GM12878 (cell line): Measurements from ENCODE around the gene EHD1. TPM values are rescaled to one million over a fixed set of nuclear protein-coding genes. Genes with fewer than 3 reads are reported as not detected.

Experiments used
- ATAC-seq: fragments of 200-7000 bp; cut with Tn5 transposase; 3 replicates; pipeline ENCODE4 v1.9.1; 2020; ENCODE audit warnings: mild to moderate bottlenecking, moderate library complexity
- BruUV-seq: library from RNA; stranded (reverse); fragments of 400-500 nt; replicated peaks from 2 replicates; lab custom pipeline; 2021; lab: Mats Ljungman, UMichigan
- CTCF ChIA-PET: fragments of 300-600 bp; sonication (Branson Sonifier 250); formaldehyde crosslinking; extraction: SDS; loops from one replicate; lab custom pipeline; 2021; ENCODE audit warnings: inconsistent platforms; lab: Yijun Ruan, JAX
- POLR2A ChIA-PET: fragments of 350-600 bp; formaldehyde crosslinking; extraction: SDS; loops from one replicate; lab custom pipeline; 2021; ENCODE audit warnings: inconsistent platforms; lab: Charles Lee
- RAD21 ChIA-PET: fragments of 300-600 bp; sonication (Branson Sonifier 250); formaldehyde crosslinking; loops from one replicate; lab custom pipeline; 2023; ENCODE audit warnings: antibody characterized with exemption; ENCODE audit not compliant: unreplicated experiment; lab: Charles Lee
- SMC1A ChIA-PET: fragments of 300-600 bp; sonication (Branson Sonifier 250); formaldehyde crosslinking; loops from one replicate; lab custom pipeline; 2023; ENCODE audit not compliant: unreplicated experiment, uncharacterized antibody; lab: Charles Lee
- DNase-seq: peaks from one replicate; pipeline ENCODE4 v3.0.0-alpha.2; 2011; ENCODE audit warnings: low read depth, low spot score
- FAIRE-seq: peaks from 3 replicates; lab custom pipeline; 2011; peaks lifted over from hg19 to GRCh38; lab: Jason Lieb, UNC
- H2AFZ ChIP-seq: 2 replicates; pipeline ENCODE4 v1.6.0; 2011; ENCODE audit warnings: low read depth, low read length, control low read depth; ENCODE audit not compliant: control insufficient read depth
- H3K27ac ChIP-seq: 2 replicates; pipeline ENCODE4 v1.5.1; 2011; ENCODE audit warnings: control low read depth; ENCODE audit not compliant: control insufficient read depth, insufficient read depth
- H3K27me3 ChIP-seq, 2 experiments: replicated peaks in 1 of 2; 2 replicates each; pipeline versions ENCODE4 v1.6.0 to v1.6.1; 2011; ENCODE audit warnings: low read length in 1 of 2; ENCODE audit not compliant: control insufficient read depth in 2 of 2, insufficient read depth in 2 of 2
- H3K36me3 ChIP-seq, 2 experiments: 2 replicates each; pipeline ENCODE4 v1.5.1; 2011; ENCODE audit warnings: low read length in 1 of 2; ENCODE audit not compliant: control insufficient read depth in 2 of 2, insufficient read depth in 2 of 2
- H3K4me1 ChIP-seq: 2 replicates; pipeline ENCODE4 v1.6.1; 2011; ENCODE audit warnings: mild to moderate bottlenecking, low read length, moderate library complexity, mixed read lengths; ENCODE audit not compliant: control insufficient read depth, insufficient read depth
- H3K4me2 ChIP-seq: 2 replicates; pipeline ENCODE4 v1.6.0; 2011; ENCODE audit warnings: control low read depth; ENCODE audit not compliant: control insufficient read depth, insufficient read depth
- H3K4me3 ChIP-seq: fragments of 200-600 bp; sonication (generic); 2 replicates; pipeline ENCODE4 v1.5.1; 2016
- H3K79me2 ChIP-seq: 2 replicates; pipeline ENCODE4 v1.6.0; 2011; ENCODE audit warnings: low read length; ENCODE audit not compliant: control insufficient read depth, insufficient read depth
- H3K9ac ChIP-seq: 2 replicates; pipeline ENCODE4 v1.8.0; 2011; ENCODE audit warnings: low read length, control low read depth, mixed read lengths; ENCODE audit not compliant: control insufficient read depth, insufficient read depth
- H3K9me3 ChIP-seq: replicated peaks from 3 replicates; pipeline ENCODE4 v1.5.1; 2011; ENCODE audit warnings: mild to moderate bottlenecking, low read length; ENCODE audit not compliant: control insufficient read depth, insufficient read depth
- H4K20me1 ChIP-seq: 2 replicates; pipeline ENCODE4 v1.6.0; 2011; ENCODE audit not compliant: control insufficient read depth, insufficient read depth
- ATF2 ChIP-seq: IDR thresholded peaks from 2 replicates; pipeline ENCODE4 v1.6.1; 2012; ENCODE audit warnings: low read length, inconsistent platforms
- CREM ChIP-seq: IDR thresholded peaks from 2 replicates; pipeline ENCODE4 v1.6.1; 2014; ENCODE audit warnings: antibody characterized with exemption, low read depth
- EGR1 ChIP-seq, 2 experiments: IDR thresholded peaks; 1 replicate in 1 of 2; 2 replicates in 1 of 2; pipeline ENCODE4 v1.6.1; 2011 to 2012; ENCODE audit warnings: low read depth in 2 of 2, low read length in 2 of 2, borderline replicate concordance in 1 of 2, mild to moderate bottlenecking in 1 of 2, moderate library complexity in 1 of 2
- FOXM1 ChIP-seq: IDR thresholded peaks from 2 replicates; pipeline ENCODE4 v1.6.1; 2012; ENCODE audit warnings: low read depth, mild to moderate bottlenecking, inconsistent platforms, low read length, moderate library complexity
- GATAD2B ChIP-seq: fragments of 450-650 bp; conservative IDR thresholded peaks from 2 replicates; pipeline ENCODE4 v1.6.1; 2017; ENCODE audit warnings: low read depth, mild to moderate bottlenecking, moderate library complexity
- HDAC6 ChIP-seq: fragments of 200-600 bp; sonication (generic); IDR thresholded peaks from one replicate; pipeline ENCODE4 v1.8.0; 2017; ENCODE audit warnings: antibody characterized with exemption; ENCODE audit not compliant: unreplicated experiment
- IKZF2 ChIP-seq, 2 experiments: fragments of 450-650 bp; IDR thresholded peaks; 2 replicates each; pipeline ENCODE4 v1.6.1; 2017; ENCODE audit warnings: mild to moderate bottlenecking in 2 of 2, moderate library complexity in 2 of 2
- MEF2B ChIP-seq: fragments of 450-650 bp; IDR thresholded peaks from 2 replicates; pipeline ENCODE4 v1.6.1; 2018; ENCODE audit warnings: mild to moderate bottlenecking, moderate library complexity; ENCODE audit not compliant: partially characterized antibody, poor library complexity, severe bottlenecking
- POLR2AphosphoS2 ChIP-seq: IDR thresholded peaks from 2 replicates; pipeline ENCODE4 v1.6.1; 2011; ENCODE audit warnings: low read depth, mild to moderate bottlenecking, low read length, improper control_type of control experiment, moderate library complexity
- RAD51 ChIP-seq: fragments of 450-650 bp; IDR thresholded peaks from 2 replicates; pipeline ENCODE4 v1.6.1; 2016; ENCODE audit warnings: moderate library complexity, mild to moderate bottlenecking, inconsistent platforms
- REST ChIP-seq: IDR thresholded peaks from 2 replicates; pipeline ENCODE4 v1.6.1; 2012; ENCODE audit warnings: mild to moderate bottlenecking, low read depth, low read length
- ZBED1 ChIP-seq: IDR thresholded peaks from 2 replicates; pipeline ENCODE4 v1.6.1; 2016; ENCODE audit warnings: borderline replicate concordance
- ZBTB11 ChIP-seq: fragments of 450-650 bp; formaldehyde crosslinking; IDR thresholded peaks from 2 replicates; pipeline ENCODE4 v1.5.0; 2022; ENCODE audit warnings: mild to moderate bottlenecking, missing genetic modification characterization
- ZNF217 ChIP-seq: fragments of 450-650 bp; IDR thresholded peaks from 2 replicates; pipeline ENCODE4 v1.6.1; 2017; ENCODE audit warnings: antibody characterized with exemption, mild to moderate bottlenecking
- WGBS: methylation state at CpG from one replicate; pipeline ENCODE4 v1.1.6; 2016; ENCODE audit warnings: low lambda C conversion rate; ENCODE audit not compliant: insufficient replicate concordance, insufficient coverage; ENCODE audit errors: missing lambda C conversion rate; 5-methylcytosine and 5-hydroxymethylcytosine counted together
- in situ Hi-C: fragments of 300-500 bp; cut with MboI; formaldehyde crosslinking; loops from 9 replicates; pipeline ENCODE4 v1.14.3; 2018; ENCODE audit warnings: mixed read lengths
- intact Hi-C: fragments of 100-400 bp; cut with micrococcal nuclease; formaldehyde crosslinking; loops from one replicate; pipeline ENCODE4 v1.14.2; 2022; ENCODE audit not compliant: unreplicated experiment
- polyA plus RNA-seq, 11 experiments: library from polyadenylated mRNA; depleted of rRNA in 4 of 11; unstranded in 6 of 11; stranded (reverse) in 5 of 11; fragments of >200 nt; fragmentation: Nextera tagmentation in 4 of 11; fragmentation: Illumina TruSeq in 1 of 11; extraction: Ambion mirVana in 4 of 11; extraction: Trizol in 1 of 11; gene quantifications; 1 replicate in 1 of 11; 2 replicates in 10 of 11; pipeline versions ENCODE4 v1.2.1 to v1.2.3, GENCODE V29; 2011 to 2016; ENCODE audit warnings: inconsistent platforms in 2 of 11, missing spikeins in 2 of 11, low read depth in 1 of 11
- total RNA-seq, 4 experiments: library from RNA; depleted of rRNA in 3 of 4; stranded (reverse); fragments of >200 nt in 3 of 4; fragmentation: Illumina TruSeq in 1 of 4; extraction: Trizol in 1 of 4; gene quantifications; 2 replicates each; pipeline versions ENCODE4 v1.2.1 to v1.2.3, GENCODE V29; 2013 to 2021

EHD1 gene
- total and polyA plus RNA-seq, 10 of the 15 experiments (the other 5 are each of a cell fraction or from before 2014, with no cell fraction given) = 1.0 to 165 (median 66.5) TPM

GRCh38 chr11:64869571-64870175, 8.7 kb downstream of the EHD1 start:
- H3K9ac ChIP-seq = peak overlapping the region; percentile 73
- ChIA-PET RAD21 (interaction anchor here (1.0 to 15.8 kb wide), 6 partner anchors 8 to 145 kb away, joined by 3 to 316 read pairs (median 16); partner anchors contain the start of genes ARL2, CDC42BPG and EHD1), POLR2A (interaction anchor here (0.5 to 24.3 kb wide), 6 partner anchors 8 to 638 kb away, joined by 3 to 620 read pairs (median 18); partner anchors contain the start of genes CDC42BPG and EHD1), CTCF (interaction anchor here (0.8 to 28.8 kb wide), 8 partner anchors 8 to 252 kb away, joined by 3 to 1208 read pairs (median 4); partner anchors contain the start of genes ARL2, CDC42BPG, EHD1 and FAU), SMC1A (interaction anchor here (2.0 to 15.0 kb wide), 4 partner anchors 11 to 24 kb away, joined by 9 to 306 read pairs (median 14); no protein-coding TSS in a partner anchor)
- no peaks in the 10 kb centered on the region for H3K27me3 ChIP-seq
- peaks cover 89% of the 10 kb centered on the region for H3K79me2 ChIP-seq
- 30% methylated on average over 9 of the region's 9 CpGs for WGBS
- peaks cover 17 to 35% of the 10 kb centered on the region in 2 experiments for H3K36me3 ChIP-seq
- intact Hi-C loops = loop anchor here (10.0 kb wide), 1 partner anchor 845 kb away; the partner anchor contains the start of gene KAT5
- H4K20me1 ChIP-seq = peaks cover 3% of the 10 kb centered on the region; the same call in 1 of the 2 replicates
- peak overlapping the region; percentile 62 for H3K4me2 ChIP-seq
- H2AFZ ChIP-seq = no peak overlapping the region
- peak; percentile 5 for ATAC-seq
- H3K9me3 ChIP-seq = no peaks in the 10 kb centered on the region
- DNase-seq = no peak
- peak overlapping the region; percentile 62 for H3K4me3 ChIP-seq
- BruUV-seq = no TSS peak
- in situ Hi-C loops = loop anchor here (10.0 kb wide), 1 partner anchor 555 kb away; the partner anchor contains the start of gene NEAT1
- no peak for FAIRE-seq
- peaks cover 87% of the 10 kb centered on the region for H3K4me1 ChIP-seq
- peak overlapping the region; percentile 92 for H3K27ac ChIP-seq
- TF ChIP-seq HDAC6 (no peak), FOXM1 (no peak), MEF2B (peak; percentile 73), ZBED1 (no peak), IKZF2 (IDR thresholded peaks at IDR 0.05) (peak in 1 of 2 experiments; percentile 21; a peak in 1 of 4 replicates), GATAD2B (0 out of 2 replicates have a peak, but pooled peaks have one; percentile 20), REST (no peak), EGR1 (IDR thresholded peaks at IDR 0.05; ENCODE audit: borderline replicate concordance in 1 of 2, low read depth in 2 of 2, low read length in 2 of 2) (no peak), ZNF217 (no peak), RAD51 (no peak), POLR2AphosphoS2 (no peak), ZBTB11 (CRISPR knock-in tag) (no peak), ATF2 (no peak), CREM (no peak)
